Left ventricle myocardium inferior (tissue), 1 donor: ENCODE measurements around the gene ARHGEF38. TPM values are rescaled to one million over a fixed set of nuclear protein-coding genes. Genes with fewer than 3 reads are reported as not detected.

Source experiments
- DNase-seq: peaks from one replicate; pipeline ENCODE4 v3.0.0-alpha.2; 2020
- H3K27ac ChIP-seq: fragments of 200-600 bp; replicated peaks from 2 replicates; pipeline ENCODE4 v1.8.0; 2021
- H3K27me3 ChIP-seq: fragments of 200-600 bp; 2 replicates; pipeline ENCODE4 v1.8.0; 2021; ENCODE audit warnings: low read depth
- H3K36me3 ChIP-seq: fragments of 200-600 bp; 2 replicates; pipeline ENCODE4 v1.8.0; 2021
- H3K4me1 ChIP-seq: fragments of 200-600 bp; 2 replicates; pipeline ENCODE4 v1.8.0; 2021
- H3K4me3 ChIP-seq: fragments of 200-600 bp; 2 replicates; pipeline ENCODE4 v1.8.0; 2021; ENCODE audit warnings: mild to moderate bottlenecking, moderate library complexity
- H3K9me3 ChIP-seq: fragments of 200-600 bp; replicated peaks from 2 replicates; pipeline ENCODE4 v1.8.0; 2021
- intact Hi-C: fragments of 100-400 bp; cut with micrococcal nuclease; formaldehyde crosslinking; loops from one replicate; pipeline ENCODE4 v1.11.0; 2022
- total RNA-seq: library from RNA; stranded (reverse); fragmentation: NEBNext Ultra II Directional; extraction: Animal tissue kit (Norgen Biotek cat#: 25700); gene quantifications from one replicate; pipeline ENCODE4 v1.2.1, GENCODE V29; 2021
- TF ChIP-seq, protein P1 (sequence below): fragments of 200-600 bp; IDR thresholded peaks from 2 replicates; pipeline ENCODE4 v1.8.0; 2021; ENCODE audit warnings: antibody characterized with exemption, mild to moderate bottlenecking, borderline replicate concordance
- donor health status: DM: no; HTN: yes; CAD: no; lungs with severe emphysema.

The ARHGEF38 gene
- total RNA-seq, 1 donor from 2014 or later = not detected

DNA sequence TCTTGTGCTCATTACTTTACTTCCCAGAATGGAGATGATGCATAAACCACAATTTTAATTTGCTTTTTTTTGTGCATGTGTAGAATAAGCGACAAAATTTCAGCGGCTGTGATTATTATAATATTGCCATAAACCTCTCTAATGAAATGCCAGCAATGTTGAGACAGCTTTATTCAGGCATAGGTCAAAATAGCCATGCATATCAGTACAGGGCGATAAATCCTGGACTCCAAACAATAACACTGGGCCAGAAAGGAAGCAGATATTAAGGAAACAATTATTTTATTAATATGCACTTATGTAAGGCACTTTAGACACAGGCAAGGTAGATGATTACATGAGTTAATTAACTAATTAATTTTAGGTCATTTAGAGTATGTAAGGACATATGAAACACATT is 47.1 kb downstream of the ARHGEF38 start:
- DNase-seq = no peak
- H3K4me1 ChIP-seq = peaks cover 20% of the 10 kb centered on the region
- no peak overlapping the region for H3K27ac ChIP-seq
- intact Hi-C loops = no loop called here
- H3K36me3 ChIP-seq = no peaks in the 10 kb centered on the region
- no peaks in the 10 kb centered on the region for H3K27me3 ChIP-seq
- no peaks in the 10 kb centered on the region for H3K9me3 ChIP-seq
- TF ChIP-seq, protein P1, sequence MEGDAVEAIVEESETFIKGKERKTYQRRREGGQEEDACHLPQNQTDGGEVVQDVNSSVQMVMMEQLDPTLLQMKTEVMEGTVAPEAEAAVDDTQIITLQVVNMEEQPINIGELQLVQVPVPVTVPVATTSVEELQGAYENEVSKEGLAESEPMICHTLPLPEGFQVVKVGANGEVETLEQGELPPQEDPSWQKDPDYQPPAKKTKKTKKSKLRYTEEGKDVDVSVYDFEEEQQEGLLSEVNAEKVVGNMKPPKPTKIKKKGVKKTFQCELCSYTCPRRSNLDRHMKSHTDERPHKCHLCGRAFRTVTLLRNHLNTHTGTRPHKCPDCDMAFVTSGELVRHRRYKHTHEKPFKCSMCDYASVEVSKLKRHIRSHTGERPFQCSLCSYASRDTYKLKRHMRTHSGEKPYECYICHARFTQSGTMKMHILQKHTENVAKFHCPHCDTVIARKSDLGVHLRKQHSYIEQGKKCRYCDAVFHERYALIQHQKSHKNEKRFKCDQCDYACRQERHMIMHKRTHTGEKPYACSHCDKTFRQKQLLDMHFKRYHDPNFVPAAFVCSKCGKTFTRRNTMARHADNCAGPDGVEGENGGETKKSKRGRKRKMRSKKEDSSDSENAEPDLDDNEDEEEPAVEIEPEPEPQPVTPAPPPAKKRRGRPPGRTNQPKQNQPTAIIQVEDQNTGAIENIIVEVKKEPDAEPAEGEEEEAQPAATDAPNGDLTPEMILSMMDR = no peak
- H3K4me3 ChIP-seq = no peak overlapping the region

DNA sequence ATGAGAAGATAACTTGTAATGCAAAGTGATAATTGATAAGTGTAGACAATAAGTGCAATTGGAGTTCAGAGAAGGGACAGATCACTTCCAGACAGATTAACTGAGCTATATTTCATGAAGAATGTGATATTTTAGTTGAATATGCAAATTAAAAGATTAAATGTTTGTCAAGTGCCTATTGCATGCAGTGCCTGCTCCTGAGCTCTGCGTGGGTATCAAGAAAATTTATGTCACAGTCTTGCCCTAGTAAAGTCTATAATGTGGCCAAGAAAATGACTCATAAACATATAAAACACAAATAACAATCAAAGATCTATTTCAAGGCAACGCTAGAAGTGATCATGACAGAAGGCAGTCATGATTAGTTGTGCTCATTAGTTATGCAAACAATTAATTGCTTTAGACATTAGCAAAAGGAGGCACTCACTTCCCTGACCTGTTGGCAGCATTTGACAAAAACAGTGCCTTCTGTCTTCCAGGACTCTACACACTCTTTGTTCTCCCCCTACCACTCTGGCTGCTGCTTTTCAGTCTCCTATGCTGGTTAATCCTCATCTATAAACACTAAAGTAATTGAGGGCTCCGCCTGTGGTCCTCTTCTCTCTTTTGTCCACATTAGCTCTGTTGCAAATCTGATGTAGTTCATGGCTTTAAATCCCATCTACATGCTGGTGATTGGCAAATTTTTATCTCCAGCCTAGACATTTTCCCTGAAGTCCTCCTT is 47.7 kb downstream of the ARHGEF38 start:
- Histone ChIP-seq H3K27ac (no peak overlapping the region), H3K4me1 (peaks cover 20% of the 10 kb centered on the region), H3K27me3 (no peaks in the 10 kb centered on the region), H3K9me3 (no peaks in the 10 kb centered on the region), H3K4me3 (no peak overlapping the region), H3K36me3 (no peaks in the 10 kb centered on the region)
- intact Hi-C loops = no loop called here
- no peak for DNase-seq
- TF ChIP-seq, protein P1 = no peak

DNA sequence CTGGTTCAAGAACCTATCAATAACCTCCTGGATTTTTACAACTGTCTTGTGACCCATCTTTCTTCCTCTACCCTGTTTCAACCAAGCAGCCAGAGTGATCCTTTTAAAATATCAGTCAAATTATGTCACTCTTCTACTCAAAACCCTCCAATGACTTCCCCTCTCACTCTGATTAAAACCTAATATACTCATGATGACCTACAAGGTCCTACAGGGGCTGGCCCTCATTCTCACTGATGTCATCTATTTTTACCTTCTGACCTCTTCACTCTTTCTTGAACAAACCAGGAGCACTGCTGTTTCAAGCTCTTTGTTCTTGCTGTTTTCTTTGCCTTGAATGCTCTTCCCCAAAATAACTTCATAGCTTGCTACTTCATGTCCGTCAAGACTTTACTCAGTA is 48.5 kb downstream of the ARHGEF38 start:
- TF ChIP-seq, protein P1 = no peak
- Histone ChIP-seq H3K4me3 (no peak overlapping the region), H3K27ac (no peak overlapping the region), H3K27me3 (no peaks in the 10 kb centered on the region), H3K36me3 (no peaks in the 10 kb centered on the region), H3K4me1 (peaks cover 20% of the 10 kb centered on the region), H3K9me3 (no peaks in the 10 kb centered on the region)
- intact Hi-C loops = no loop called here
- DNase-seq = no peak

DNA sequence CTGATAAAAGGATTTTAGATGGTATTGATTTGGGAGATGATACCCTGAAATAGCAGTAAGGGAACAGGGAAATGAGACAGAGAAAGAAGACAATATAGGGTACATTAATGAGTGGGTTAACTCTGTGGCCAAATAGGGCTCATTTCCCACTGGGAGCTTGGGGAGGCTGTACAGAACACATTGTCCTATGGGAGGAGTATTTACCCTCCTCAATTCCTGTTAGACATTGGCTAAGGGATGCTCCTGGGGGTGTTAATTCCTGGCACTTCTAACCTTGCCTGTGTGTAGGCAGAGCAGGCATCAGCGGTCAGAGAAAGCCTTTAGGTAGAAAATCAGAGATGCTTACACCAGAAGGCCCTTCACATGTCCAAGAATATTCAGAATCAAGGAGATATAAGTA is 49.0 kb downstream of the ARHGEF38 start:
- Histone ChIP-seq H3K4me1 (peaks cover 20% of the 10 kb centered on the region), H3K27me3 (no peaks in the 10 kb centered on the region), H3K9me3 (no peaks in the 10 kb centered on the region), H3K27ac (no peak overlapping the region), H3K36me3 (no peaks in the 10 kb centered on the region), H3K4me3 (no peak overlapping the region)
- intact Hi-C loops = no loop called here
- no peak for DNase-seq
- TF ChIP-seq, protein P1 = no peak

DNA sequence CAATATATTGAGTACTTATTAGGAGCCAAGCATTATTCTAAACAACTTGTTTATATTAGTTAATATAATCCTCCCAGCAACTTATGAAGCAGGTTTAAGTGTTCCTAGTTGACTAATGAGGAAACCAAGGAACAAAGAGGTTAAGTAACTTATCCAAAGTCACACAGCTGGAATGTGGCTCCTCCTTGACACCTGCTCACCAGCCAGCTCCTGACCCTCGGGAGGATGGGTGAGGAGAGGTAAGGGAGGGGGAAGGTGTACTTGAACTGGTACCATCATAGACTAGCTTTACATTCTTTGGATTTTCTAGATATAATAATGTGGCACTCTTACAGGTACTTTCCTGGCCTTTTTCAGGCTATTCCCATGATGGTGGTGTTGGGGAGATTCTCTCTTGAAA is 50.7 kb downstream of the ARHGEF38 start:
- no peaks in the 10 kb centered on the region for H3K9me3 ChIP-seq
- no peaks in the 10 kb centered on the region for H3K27me3 ChIP-seq
- no peaks in the 10 kb centered on the region for H3K36me3 ChIP-seq
- H3K4me3 ChIP-seq = no peak overlapping the region
- TF ChIP-seq, protein P1 = no peak
- no peak overlapping the region for H3K27ac ChIP-seq
- H3K4me1 ChIP-seq = peaks cover 20% of the 10 kb centered on the region
- no peak for DNase-seq
- intact Hi-C loops = no loop called here
